H1 (cell line): ENCODE data around the gene NCAPG2. TPM values are rescaled to one million over a fixed set of nuclear protein-coding genes. Genes with fewer than 3 reads are reported as not detected.

ENCODE experiments used
- CTCF ChIA-PET: fragments of 300-600 bp; sonication (Branson Sonifier 250); formaldehyde crosslinking; loops from one replicate; lab custom pipeline; 2021; ENCODE audit not compliant: partially characterized antibody; lab: Charles Lee
- POLR2A ChIA-PET: fragments of 300-600 bp; sonication (Branson Sonifier 250); formaldehyde crosslinking; loops from one replicate; lab custom pipeline; 2021; ENCODE audit warnings: inconsistent platforms; ENCODE audit not compliant: partially characterized antibody; lab: Charles Lee
- DNase-seq, 2 experiments: peaks; one replicate each; pipeline versions ENCODE4 v3.0.0 to v3.0.0-alpha.2; 2010 to 2022; ENCODE audit warnings: low spot score in 2 of 2, low read depth in 1 of 2, mixed read lengths in 1 of 2
- FAIRE-seq: peaks from 2 replicates; lab custom pipeline; 2011; peaks lifted over from hg19 to GRCh38; lab: Jason Lieb, UNC
- H2AFZ ChIP-seq: 2 replicates; pipeline ENCODE4 v1.8.1; 2012; ENCODE audit warnings: low read length, inconsistent platforms
- H2AK5ac ChIP-seq: 2 replicates; pipeline ENCODE4 v1.6.1; 2013; ENCODE audit warnings: low read depth, low read length
- H2BK120ac ChIP-seq: replicated peaks from 2 replicates; pipeline ENCODE3; 2013; ENCODE audit warnings: low read depth, low read length, inconsistent platforms
- H2BK12ac ChIP-seq: 2 replicates; pipeline ENCODE4 v1.6.1; 2013; ENCODE audit warnings: low read depth, low read length
- H2BK15ac ChIP-seq: 2 replicates; pipeline ENCODE4 v1.6.1; 2013; ENCODE audit warnings: low read length
- H2BK20ac ChIP-seq: 2 replicates; pipeline ENCODE4 v1.6.1; 2013; ENCODE audit warnings: low read length
- H2BK5ac ChIP-seq: 2 replicates; pipeline ENCODE4 v1.6.1; 2013; ENCODE audit warnings: low read depth, low read length
- H3K14ac ChIP-seq: 2 replicates; pipeline ENCODE4 v1.6.1; 2013; ENCODE audit warnings: inconsistent platforms; ENCODE audit not compliant: insufficient read length
- H3K18ac ChIP-seq: 2 replicates; pipeline ENCODE4 v1.6.1; 2013; ENCODE audit warnings: low read length; ENCODE audit errors: extremely low read depth
- H3K23ac ChIP-seq: 2 replicates; pipeline ENCODE4 v1.6.1; 2013; ENCODE audit warnings: inconsistent platforms; ENCODE audit not compliant: insufficient read length
- H3K23me2 ChIP-seq: 2 replicates; pipeline ENCODE4 v1.6.1; 2013; ENCODE audit warnings: low read depth, low read length
- H3K27ac ChIP-seq: 2 replicates; pipeline ENCODE4 v1.6.1; 2011; ENCODE audit warnings: low read depth, low read length, inconsistent platforms
- H3K27me3 ChIP-seq, 4 experiments: replicated peaks in 1 of 4; 1 replicate in 1 of 4; 2 replicates in 3 of 4; pipeline versions ENCODE4 v1.6.1 to v1.8.1; 2011 to 2013; ENCODE audit warnings: low read length in 3 of 4, mild to moderate bottlenecking in 3 of 4, inconsistent platforms in 2 of 4, mixed read lengths in 2 of 4, moderate library complexity in 1 of 4; ENCODE audit not compliant: control insufficient read depth in 3 of 4, insufficient read depth in 3 of 4; ENCODE audit errors: extremely low read depth in 1 of 4
- H3K36me3 ChIP-seq, 4 experiments: 2 replicates each; pipeline versions ENCODE4 v1.6.1 to v1.8.1; 2011 to 2013; ENCODE audit warnings: mild to moderate bottlenecking in 4 of 4, low read length in 3 of 4, moderate library complexity in 2 of 4, control low read depth in 1 of 4, inconsistent platforms in 1 of 4; ENCODE audit not compliant: insufficient read depth in 4 of 4, control insufficient read depth in 2 of 4
- H3K4ac ChIP-seq: replicated peaks from 2 replicates; pipeline ENCODE3; 2013; ENCODE audit warnings: low read length, low read depth, mixed read lengths, inconsistent platforms; ENCODE audit not compliant: insufficient read length
- H3K4me1 ChIP-seq, 4 experiments: replicated peaks in 1 of 4; 1 replicate in 1 of 4; 2 replicates in 3 of 4; pipeline versions ENCODE4 v1.6.1 to v1.8.1; 2011 to 2013; ENCODE audit warnings: low read length in 3 of 4, inconsistent platforms in 2 of 4, mixed read lengths in 1 of 4; ENCODE audit not compliant: insufficient read depth in 4 of 4, control insufficient read depth in 3 of 4
- H3K4me2 ChIP-seq, 2 experiments: 2 replicates each; pipeline versions ENCODE4 v1.6.1 to v1.8.1; 2011 to 2013; ENCODE audit warnings: low read depth in 2 of 2, low read length in 2 of 2, control low read depth in 1 of 2, inconsistent platforms in 1 of 2, mild to moderate bottlenecking in 1 of 2; ENCODE audit not compliant: insufficient read depth in 1 of 2
- H3K4me3 ChIP-seq, 4 experiments: fragments of 200-600, 300-600 bp in 1 of 4; sonication (generic), shearing (Covaris generic), sonication (Bioruptor Twin) in 1 of 4; 2 replicates each; pipeline versions ENCODE4 v1.5.1 to v1.8.1; 2011 to 2016; ENCODE audit warnings: low read length in 4 of 4, low read depth in 3 of 4, control low read depth in 2 of 4, inconsistent platforms in 2 of 4, mild to moderate bottlenecking in 2 of 4, mixed read lengths in 1 of 4, moderate library complexity in 1 of 4; ENCODE audit not compliant: insufficient read depth in 2 of 4; ENCODE audit errors: extremely low read depth in 1 of 4
- H3K56ac ChIP-seq: replicated peaks from 2 replicates; pipeline ENCODE3; 2013; ENCODE audit warnings: low read depth, mild to moderate bottlenecking, mixed read lengths, low read length, inconsistent platforms; ENCODE audit not compliant: insufficient read length
- H3K79me1 ChIP-seq: 2 replicates; pipeline ENCODE4 v1.6.1; 2013; ENCODE audit warnings: low read depth, low read length, control low read depth
- H3K79me2 ChIP-seq, 2 experiments: 2 replicates each; pipeline versions ENCODE4 v1.6.1 to v1.8.1; 2012 to 2013; ENCODE audit warnings: low read length in 2 of 2, mild to moderate bottlenecking in 2 of 2, inconsistent platforms in 1 of 2; ENCODE audit not compliant: insufficient read depth in 2 of 2, control insufficient read depth in 1 of 2
- H3K9ac ChIP-seq, 4 experiments: replicated peaks in 1 of 4; 1 replicate in 1 of 4; 2 replicates in 3 of 4; pipeline versions ENCODE4 v1.6.1 to v1.8.1; 2011 to 2013; ENCODE audit warnings: low read depth in 3 of 4, low read length in 3 of 4, control low read depth in 2 of 4, mild to moderate bottlenecking in 2 of 4, moderate library complexity in 2 of 4, inconsistent platforms in 1 of 4; ENCODE audit errors: extremely low read depth in 1 of 4
- H3K9me3 ChIP-seq, 2 experiments: 2 replicates each; pipeline versions ENCODE4 v1.6.1 to v1.8.1; 2012 to 2013; ENCODE audit warnings: mild to moderate bottlenecking in 2 of 2, moderate library complexity in 2 of 2, control low read depth in 1 of 2, inconsistent platforms in 1 of 2, low read depth in 1 of 2, low read length in 1 of 2, mixed read lengths in 1 of 2; ENCODE audit not compliant: insufficient read depth in 2 of 2
- H4K20me1 ChIP-seq, 2 experiments: replicated peaks in 1 of 2; 2 replicates each; pipeline versions ENCODE3 to v1.8.1; 2011 to 2013; ENCODE audit warnings: inconsistent platforms in 2 of 2, low read length in 2 of 2, mild to moderate bottlenecking in 1 of 2; ENCODE audit not compliant: insufficient read depth in 2 of 2, control insufficient read depth in 1 of 2
- H4K5ac ChIP-seq: 2 replicates; pipeline ENCODE4 v1.6.1; 2013; ENCODE audit warnings: low read length, low read depth, mixed read lengths, inconsistent platforms; ENCODE audit not compliant: insufficient read length
- H4K8ac ChIP-seq: 2 replicates; pipeline ENCODE4 v1.8.0; 2013; ENCODE audit warnings: mild to moderate bottlenecking, moderate library complexity, low read length, inconsistent platforms; ENCODE audit not compliant: insufficient read depth; ENCODE audit errors: extremely low read depth
- H4K91ac ChIP-seq: replicated peaks from 2 replicates; pipeline ENCODE3; 2013; ENCODE audit warnings: low read length, mixed read lengths, inconsistent platforms; ENCODE audit not compliant: insufficient read length
- EGR1 ChIP-seq: IDR thresholded peaks from 2 replicates; pipeline ENCODE4 v1.6.1; 2011; ENCODE audit warnings: low read depth, low read length, borderline replicate concordance
- EZH2 ChIP-seq: fragments of 200-600 bp; sonication (generic); IDR thresholded peaks from 2 replicates; pipeline ENCODE4 v1.7.1; 2012; ENCODE audit warnings: low read depth, mild to moderate bottlenecking, moderate library complexity, low read length, inconsistent platforms; ENCODE audit not compliant: severe bottlenecking
- TBP ChIP-seq: IDR thresholded peaks from 2 replicates; pipeline ENCODE4 v1.6.1; 2011; ENCODE audit warnings: low read depth, low read length, improper control_type of control experiment
- WGBS, 2 experiments: shearing (Covaris generic) in 1 of 2; methylation state at CpG; one replicate each; pipeline versions ENCODE4 v1.1.6 to v1.1.7; 2013 to 2015; ENCODE audit warnings: low lambda C conversion rate in 2 of 2, mixed read lengths in 2 of 2, inconsistent platforms in 1 of 2, low coverage in 1 of 2, missing lambda C conversion rate in 1 of 2; ENCODE audit not compliant: insufficient replicate concordance in 2 of 2, insufficient coverage in 1 of 2, insufficient read length in 1 of 2; ENCODE audit errors: extremely low coverage in 1 of 2, missing lambda C conversion rate in 1 of 2; 5-methylcytosine and 5-hydroxymethylcytosine counted together
- polyA plus RNA-seq, 7 experiments: library from polyadenylated mRNA; depleted of rRNA in 3 of 7; stranded (reverse) in 5 of 7; unstranded in 2 of 7; fragments of >200 nt in 5 of 7; fragments of 200-250 nt in 2 of 7; gene quantifications; 1 replicate in 5 of 7; 2 replicates in 1 of 7; 4 replicates in 1 of 7; pipeline versions ENCODE4 v1.2.1 to v1.2.3, GENCODE V29; 2011 to 2013; ENCODE audit warnings: missing spikeins in 2 of 7, mixed read lengths in 2 of 7
- total RNA-seq: library from RNA; stranded (reverse); fragmentation: NEBNext Ultra II Directional; extraction: Animal tissue kit (Norgen Biotek cat#: 25700); gene quantifications from 2 replicates; pipeline ENCODE4 v1.2.1, GENCODE V29; 2021

NCAPG2 gene
- total and polyA plus RNA-seq, 2 of the 8 experiments (the other 6 are each of a cell fraction or from before 2014, with no cell fraction given), result 49.9 to 119 TPM

DNA sequence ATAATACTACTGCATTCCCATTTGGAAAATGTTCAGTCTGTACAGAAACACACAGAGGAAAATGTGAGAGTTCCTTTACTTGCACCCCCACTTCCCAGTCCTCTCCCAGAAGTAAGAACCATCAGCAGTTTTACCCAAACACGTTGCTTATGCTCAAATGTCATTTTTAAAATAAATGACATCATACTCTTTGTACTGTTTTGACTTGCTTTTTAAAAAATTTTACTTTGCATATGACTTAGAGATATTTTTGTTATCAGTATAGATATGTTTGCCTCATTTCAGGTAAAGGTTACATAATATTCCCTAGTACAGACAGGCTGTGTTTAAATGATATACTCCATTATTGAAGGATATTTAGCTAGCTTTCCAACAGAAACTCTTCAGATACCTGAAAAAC is 103.5 kb downstream of the NCAPG2 start:
- Histone ChIP-seq H3K4me1 (peaks cover 0 to 2% (median 0%) of the 10 kb centered on the region in 4 experiments; a peak in 1 of 7 replicates), H2BK12ac (no peak overlapping the region), H3K9me3 (no peaks in the 10 kb centered on the region), H2BK120ac (no peak overlapping the region), H4K5ac (no peak overlapping the region), H3K18ac (no peak overlapping the region), H3K4ac (no peak overlapping the region), H2AK5ac (no peak overlapping the region), H3K4me3 (no peak overlapping the region), H3K36me3 (peaks cover 0 to 3% (median under 1%) of the 10 kb centered on the region in 4 experiments; a peak in 4 of 8 replicates), H3K14ac (no peak overlapping the region), H3K23ac (no peak overlapping the region), H2AFZ (no peak overlapping the region), H2BK15ac (no peak overlapping the region), H4K91ac (no peak overlapping the region), H3K27me3 (no peaks in the 10 kb centered on the region), H3K79me2 (no peaks in the 10 kb centered on the region), H3K23me2 (no peaks in the 10 kb centered on the region), H2BK20ac (no peak overlapping the region), H3K27ac (no peak overlapping the region), H4K20me1 (no peaks in the 10 kb centered on the region), H3K9ac (no peak overlapping the region), H3K56ac (no peak overlapping the region), H4K8ac (no peak overlapping the region), H3K79me1 (no peaks in the 10 kb centered on the region), H2BK5ac (no peak overlapping the region), H3K4me2 (no peak overlapping the region)
- FAIRE-seq, result no peak
- ChIA-PET CTCF (no interaction called here), POLR2A (interaction anchor here (2.3 kb wide), 1 partner anchor 12 kb away, joined by 5 read pairs; no protein-coding TSS in a partner anchor)
- WGBS, 2 experiments, result 85% methylated on average over 1 of the region's 1 CpG; no CpG with 5 or more reads in 1 of the 2 experiments
- DNase-seq, result no peak
- TF ChIP-seq TBP, result no peak
- TF ChIP-seq EZH2, result no peak
- TF ChIP-seq EGR1, result no peak
